ENCODE results near the gene P4HA1.
A peak's percentile ranks its signal among the peaks of the same experiment; 100 is the strongest.
"Not testable (repeated sequence)": the region's sequence is repeated elsewhere in the genome, so short reads cannot be mapped to it uniquely, and the experiment has no call there.

The P4HA1 gene

GRCh38 chr10:73000973-73001372 lies 95.7 kb downstream of the P4HA1 start:
- DNase-seq: no peak
- TF ChIP-seq GATA1 (IDR thresholded peaks at IDR 0.05; ENCODE audit: low read depth, low read length): no peak
- TF ChIP-seq POLR2A (IDR thresholded peaks at IDR 0.05; ENCODE audit: low read length): no peak

- TF ChIP-seq GATA1 (IDR thresholded peaks at IDR 0.05; ENCODE audit: low read depth, low read length): no peak
- no peak for TF ChIP-seq POLR2A (IDR thresholded peaks at IDR 0.05; ENCODE audit: low read length)
- DNase-seq: no peak
These were observed 99.6 kb downstream of the P4HA1 start for GRCh38 chr10:72997099-72997498.

- DNase-seq: not testable (repeated sequence)
These were observed 101.2 kb downstream of the P4HA1 start for GRCh38 chr10:72995459-72995858.

GRCh38 chr10:72989771-72990170 lies 106.9 kb downstream of the P4HA1 start:
- not testable (repeated sequence) for DNase-seq

GRCh38 chr10:72984618-72985017 lies 112.0 kb downstream of the P4HA1 start:
- DNase-seq: not testable (repeated sequence)

GRCh38 chr10:72981882-72982529 lies 114.7 kb downstream of the P4HA1 start:
- TF ChIP-seq POLR2A (IDR thresholded peaks at IDR 0.05; ENCODE audit: low read length) (no peak), GATA1 (IDR thresholded peaks at IDR 0.05; ENCODE audit: low read depth, low read length) (no peak)
- DNase-seq: peak; percentile 75 to 84

GRCh38 chr10:72981028-72981881 lies 115.4 kb downstream of the P4HA1 start:
- TF ChIP-seq GATA1 (IDR thresholded peaks at IDR 0.05; ENCODE audit: low read depth, low read length): no peak
- no peak for TF ChIP-seq POLR2A (IDR thresholded peaks at IDR 0.05; ENCODE audit: low read length)

GRCh38 chr10:72980348-72980747 lies 116.3 kb downstream of the P4HA1 start:
- no peak for TF ChIP-seq GATA1 (IDR thresholded peaks at IDR 0.05; ENCODE audit: low read depth, low read length)
- TF ChIP-seq POLR2A (IDR thresholded peaks at IDR 0.05; ENCODE audit: low read length): no peak
- no peak for DNase-seq

More at GRCh38 chr10:72981028-72981881, 115.4 kb downstream of the P4HA1 start:
- DNase-seq: no peak

- no peak for DNase-seq
- no peak for TF ChIP-seq GATA1 (IDR thresholded peaks at IDR 0.05; ENCODE audit: low read depth, low read length)
- no peak for TF ChIP-seq POLR2A (IDR thresholded peaks at IDR 0.05; ENCODE audit: low read length)
These were observed 117.0 kb downstream of the P4HA1 start for GRCh38 chr10:72979709-72980108.

- no peak for TF ChIP-seq POLR2A (IDR thresholded peaks at IDR 0.05; ENCODE audit: low read length)
- TF ChIP-seq GATA1 (IDR thresholded peaks at IDR 0.05; ENCODE audit: low read depth, low read length): no peak
- no peak for DNase-seq
These were observed 119.8 kb downstream of the P4HA1 start for GRCh38 chr10:72976886-72977285.
